ENCODE measurements around the gene COL27A1.
A peak's percentile ranks its signal among the peaks of the same experiment; 100 is the strongest.

The COL27A1 gene

GRCh38 chr9:114339130-114339908, 184.0 kb downstream of the COL27A1 start:
- no peak for DNase-seq (ENCODE audit: low read depth in 2 of 2)

- no peak for DNase-seq (ENCODE audit: low read depth in 2 of 2)
These were observed 186.0 kb downstream of the COL27A1 start for GRCh38 chr9:114341152-114341830.

- no peak for DNase-seq (ENCODE audit: low read depth in 2 of 2)
These were observed 186.7 kb downstream of the COL27A1 start for GRCh38 chr9:114341991-114342390.

GRCh38 chr9:114342755-114343440, 187.6 kb downstream of the COL27A1 start:
- DNase-seq (ENCODE audit: low read depth in 2 of 2), result no peak

- DNase-seq (ENCODE audit: low read depth in 2 of 2), result no peak
These were observed 188.3 kb downstream of the COL27A1 start for GRCh38 chr9:114343471-114344187.

GRCh38 chr9:114344188-114344566, 188.8 kb downstream of the COL27A1 start:
- no peak for DNase-seq (ENCODE audit: low read depth in 2 of 2)

- no peak for DNase-seq (ENCODE audit: low read depth in 2 of 2)
These were observed 189.4 kb downstream of the COL27A1 start for GRCh38 chr9:114344692-114345091.

- DNase-seq (ENCODE audit: low read depth in 2 of 2), result no peak
These were observed 190.2 kb downstream of the COL27A1 start for GRCh38 chr9:114345493-114346065.

- no peak for DNase-seq (ENCODE audit: low read depth in 2 of 2)
These were observed 190.8 kb downstream of the COL27A1 start for GRCh38 chr9:114346146-114346545.

GRCh38 chr9:114347675-114348074, 192.3 kb downstream of the COL27A1 start:
- DNase-seq (ENCODE audit: low read depth in 2 of 2), result no peak

- DNase-seq (ENCODE audit: low read depth in 2 of 2), result no peak
These were observed 193.0 kb downstream of the COL27A1 start for GRCh38 chr9:114348261-114348905.

- peak; percentile 60 to 76 for DNase-seq (ENCODE audit: low read depth in 2 of 2)
These were observed 193.7 kb downstream of the COL27A1 start for GRCh38 chr9:114348906-114349482.

- DNase-seq (ENCODE audit: low read depth in 2 of 2), result no peak
These were observed 194.6 kb downstream of the COL27A1 start for GRCh38 chr9:114349713-114350480.

GRCh38 chr9:114350636-114351401, 195.5 kb downstream of the COL27A1 start:
- DNase-seq (ENCODE audit: low read depth in 2 of 2), result no peak

- DNase-seq (ENCODE audit: low read depth in 2 of 2), result no peak
These were observed 196.6 kb downstream of the COL27A1 start for GRCh38 chr9:114351932-114352331.

- DNase-seq (ENCODE audit: low read depth in 2 of 2), result no peak
These were observed 200.5 kb downstream of the COL27A1 start for GRCh38 chr9:114355821-114356220.

GRCh38 chr9:114356792-114357191, 201.5 kb downstream of the COL27A1 start:
- no peak for DNase-seq (ENCODE audit: low read depth in 2 of 2)

- no peak for DNase-seq (ENCODE audit: low read depth in 2 of 2)
These were observed 202.0 kb downstream of the COL27A1 start for GRCh38 chr9:114357360-114357759.

- DNase-seq (ENCODE audit: low read depth in 2 of 2), result no peak
These were observed 202.6 kb downstream of the COL27A1 start for GRCh38 chr9:114357911-114358328.
